HEK293 (cell line): ENCODE results near the gene FAM9B.

Experiments used
- CTCF ChIP-seq: fragments of 450-650 bp; formaldehyde crosslinking; IDR thresholded peaks from 2 replicates; pipeline ENCODE4 v1.5.1; 2016; ENCODE audit warnings: missing biosample characterization, missing genetic modification characterization
- ZNF248 ChIP-seq: fragments of 450-650 bp; formaldehyde crosslinking; IDR thresholded peaks from 2 replicates; pipeline ENCODE4 v1.5.1; 2017; ENCODE audit warnings: missing biosample characterization, missing genetic modification characterization
- ZNF560 ChIP-seq: fragments of 450-650 bp; formaldehyde crosslinking; IDR thresholded peaks from 2 replicates; pipeline ENCODE4 v1.5.1; 2017; ENCODE audit warnings: missing biosample characterization, missing genetic modification characterization, borderline replicate concordance
- ZNF658 ChIP-seq: fragments of 450-650 bp; formaldehyde crosslinking; IDR thresholded peaks from 2 replicates; pipeline ENCODE4; 2016; ENCODE audit warnings: missing biosample characterization, missing genetic modification characterization
- ZNF701 ChIP-seq: fragments of 450-650 bp; formaldehyde crosslinking; IDR thresholded peaks from 2 replicates; pipeline ENCODE4 v1.5.1; 2016; ENCODE audit warnings: missing biosample characterization, missing genetic modification characterization
- TF ChIP-seq, protein P1 (sequence below): fragments of 450-650 bp; formaldehyde crosslinking; IDR thresholded peaks from 2 replicates; pipeline ENCODE4 v1.5.1; 2016; ENCODE audit warnings: missing biosample characterization, missing genetic modification characterization

DNA sequence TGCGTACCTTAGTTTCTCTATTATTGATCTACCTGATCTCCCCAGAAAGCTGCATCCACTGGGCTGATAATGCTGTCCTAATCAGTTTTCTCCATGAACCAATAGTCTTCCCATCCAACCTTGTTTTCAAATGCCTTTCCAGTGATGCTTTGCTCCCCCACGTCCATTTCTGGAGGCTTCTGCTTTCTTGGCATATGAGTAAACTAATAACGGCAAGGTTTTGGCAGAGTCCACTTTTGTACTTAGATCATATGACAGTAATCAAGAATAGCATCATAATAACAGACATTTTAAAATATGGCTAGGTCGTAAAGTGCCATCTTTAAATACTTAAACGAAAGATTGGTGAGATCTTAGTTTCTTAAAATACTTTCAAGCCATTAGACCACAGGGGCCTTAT is 38.4 kb upstream of the FAM9B start:
- TF ChIP-seq ZNF701 (tag by site-specific recombination), result no peak
- TF ChIP-seq ZNF248 (tag by site-specific recombination), result no peak
- TF ChIP-seq CTCF (tag by site-specific recombination), result no peak
- no peak for TF ChIP-seq ZNF658 (tag by site-specific recombination)
- TF ChIP-seq, protein P1, sequence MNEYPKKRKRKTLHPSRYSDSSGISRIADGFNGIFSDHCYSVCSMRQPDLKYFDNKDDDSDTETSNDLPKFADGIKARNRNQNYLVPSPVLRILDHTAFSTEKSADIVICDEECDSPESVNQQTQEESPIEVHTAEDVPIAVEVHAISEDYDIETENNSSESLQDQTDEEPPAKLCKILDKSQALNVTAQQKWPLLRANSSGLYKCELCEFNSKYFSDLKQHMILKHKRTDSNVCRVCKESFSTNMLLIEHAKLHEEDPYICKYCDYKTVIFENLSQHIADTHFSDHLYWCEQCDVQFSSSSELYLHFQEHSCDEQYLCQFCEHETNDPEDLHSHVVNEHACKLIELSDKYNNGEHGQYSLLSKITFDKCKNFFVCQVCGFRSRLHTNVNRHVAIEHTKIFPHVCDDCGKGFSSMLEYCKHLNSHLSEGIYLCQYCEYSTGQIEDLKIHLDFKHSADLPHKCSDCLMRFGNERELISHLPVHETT, result no peak
- TF ChIP-seq ZNF560 (tag by site-specific recombination), result no peak
